GM12875 (cell line): Measurements from ENCODE around the gene LIMS2.

Experiments
- H3K4me3 ChIP-seq: one replicate; pipeline ENCODE4 v1.5.1; 2011; ENCODE audit warnings: low read depth, low read length, control low read depth
- TF ChIP-seq, protein P1 (sequence below): IDR thresholded peaks from 2 replicates; pipeline ENCODE4 v1.5.1; 2011; ENCODE audit warnings: low read depth, mild to moderate bottlenecking, control low read depth, inconsistent platforms, low read length, moderate library complexity, borderline replicate concordance; ENCODE audit not compliant: insufficient read depth

LIMS2 gene

DNA sequence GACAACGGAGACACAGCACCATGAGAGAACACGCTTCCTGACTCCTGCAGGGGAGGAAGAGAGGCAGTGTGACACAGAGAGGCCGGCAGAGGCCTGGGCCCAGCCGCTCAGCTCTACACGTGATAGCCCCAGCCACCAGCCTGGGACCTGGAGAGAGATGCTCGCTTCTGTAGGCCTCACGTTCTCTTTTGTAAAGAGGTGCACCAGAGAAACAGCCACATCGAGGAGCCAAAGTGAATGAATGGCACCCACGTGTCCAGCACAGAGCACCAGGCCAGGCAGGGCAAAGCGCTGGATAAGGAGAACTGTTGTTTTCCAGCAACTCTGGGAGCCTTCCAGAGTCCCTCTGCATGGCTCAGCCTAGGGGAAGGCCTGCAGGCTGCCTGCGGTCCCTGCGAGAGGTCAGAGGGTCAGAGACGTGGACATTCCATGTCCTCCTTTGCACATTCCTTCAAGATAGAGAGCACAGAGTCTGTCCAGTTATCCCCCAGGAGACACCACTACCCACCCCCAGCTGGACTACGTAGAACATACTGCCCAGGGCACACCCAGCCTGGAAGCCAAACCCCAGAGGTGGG, 14.2 kb downstream of the LIMS2 start:
- H3K4me3 ChIP-seq, result no peak overlapping the region
- TF ChIP-seq, protein P1, sequence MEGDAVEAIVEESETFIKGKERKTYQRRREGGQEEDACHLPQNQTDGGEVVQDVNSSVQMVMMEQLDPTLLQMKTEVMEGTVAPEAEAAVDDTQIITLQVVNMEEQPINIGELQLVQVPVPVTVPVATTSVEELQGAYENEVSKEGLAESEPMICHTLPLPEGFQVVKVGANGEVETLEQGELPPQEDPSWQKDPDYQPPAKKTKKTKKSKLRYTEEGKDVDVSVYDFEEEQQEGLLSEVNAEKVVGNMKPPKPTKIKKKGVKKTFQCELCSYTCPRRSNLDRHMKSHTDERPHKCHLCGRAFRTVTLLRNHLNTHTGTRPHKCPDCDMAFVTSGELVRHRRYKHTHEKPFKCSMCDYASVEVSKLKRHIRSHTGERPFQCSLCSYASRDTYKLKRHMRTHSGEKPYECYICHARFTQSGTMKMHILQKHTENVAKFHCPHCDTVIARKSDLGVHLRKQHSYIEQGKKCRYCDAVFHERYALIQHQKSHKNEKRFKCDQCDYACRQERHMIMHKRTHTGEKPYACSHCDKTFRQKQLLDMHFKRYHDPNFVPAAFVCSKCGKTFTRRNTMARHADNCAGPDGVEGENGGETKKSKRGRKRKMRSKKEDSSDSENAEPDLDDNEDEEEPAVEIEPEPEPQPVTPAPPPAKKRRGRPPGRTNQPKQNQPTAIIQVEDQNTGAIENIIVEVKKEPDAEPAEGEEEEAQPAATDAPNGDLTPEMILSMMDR, result no peak

DNA sequence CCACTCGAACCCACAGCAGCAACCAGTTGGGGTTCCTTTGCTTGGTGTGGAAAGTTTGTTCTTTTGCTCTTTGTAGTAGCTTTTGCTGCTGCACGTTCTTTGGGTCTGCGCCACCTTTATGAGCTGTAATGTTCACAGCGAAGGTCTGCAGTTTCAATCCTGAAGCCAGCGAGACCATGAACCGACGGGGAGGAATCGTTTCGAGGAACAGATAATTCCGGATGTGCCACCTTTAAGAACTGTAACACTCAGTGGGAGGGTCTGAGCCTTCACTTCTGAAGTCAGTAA, 15.1 kb downstream of the LIMS2 start:
- TF ChIP-seq, protein P1, result no peak
- H3K4me3 ChIP-seq, result no peak overlapping the region

DNA sequence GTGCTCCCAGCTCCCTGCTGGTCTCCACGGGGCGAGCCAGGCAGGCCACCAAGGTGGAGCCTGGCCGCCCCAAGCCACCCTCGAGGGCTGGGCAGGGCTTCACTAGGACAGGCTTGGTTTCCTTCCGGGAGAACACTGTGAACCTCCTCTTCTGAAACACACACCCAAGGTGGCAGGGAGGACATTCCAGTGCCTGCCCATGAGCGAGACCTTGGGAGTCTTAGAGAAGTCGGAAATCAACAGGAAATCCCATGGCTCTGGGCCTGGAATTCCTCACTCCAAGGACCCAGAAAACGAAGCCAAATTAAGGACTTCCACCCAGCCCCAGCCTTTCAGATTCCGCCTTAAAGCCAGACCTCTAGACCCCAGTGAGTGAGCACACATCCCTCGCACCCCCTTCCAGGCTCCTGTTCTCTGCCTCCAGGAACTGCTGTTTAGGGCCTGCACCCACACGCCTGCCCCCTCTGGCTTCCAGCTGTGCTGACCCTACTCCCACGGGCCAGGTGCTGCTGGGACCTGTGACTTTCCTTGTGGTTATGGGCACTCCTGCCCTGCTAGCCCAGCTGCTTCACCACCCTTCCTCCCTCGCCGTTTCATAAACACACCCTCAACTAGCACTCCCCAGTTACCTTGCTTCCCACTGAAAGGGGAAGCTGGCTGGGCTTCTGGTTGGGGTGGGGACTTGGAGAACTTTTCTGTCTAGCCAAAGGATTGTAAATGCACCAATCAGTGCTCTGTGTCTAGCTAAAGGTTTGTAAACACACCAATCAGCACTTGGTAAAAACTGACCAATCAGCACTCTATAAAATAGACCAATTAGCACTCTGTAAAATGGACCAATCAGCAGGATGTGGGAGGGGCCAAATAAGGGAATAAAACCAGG, 15.7 kb downstream of the LIMS2 start:
- H3K4me3 ChIP-seq, result no peak overlapping the region
- TF ChIP-seq, protein P1, result no peak

DNA sequence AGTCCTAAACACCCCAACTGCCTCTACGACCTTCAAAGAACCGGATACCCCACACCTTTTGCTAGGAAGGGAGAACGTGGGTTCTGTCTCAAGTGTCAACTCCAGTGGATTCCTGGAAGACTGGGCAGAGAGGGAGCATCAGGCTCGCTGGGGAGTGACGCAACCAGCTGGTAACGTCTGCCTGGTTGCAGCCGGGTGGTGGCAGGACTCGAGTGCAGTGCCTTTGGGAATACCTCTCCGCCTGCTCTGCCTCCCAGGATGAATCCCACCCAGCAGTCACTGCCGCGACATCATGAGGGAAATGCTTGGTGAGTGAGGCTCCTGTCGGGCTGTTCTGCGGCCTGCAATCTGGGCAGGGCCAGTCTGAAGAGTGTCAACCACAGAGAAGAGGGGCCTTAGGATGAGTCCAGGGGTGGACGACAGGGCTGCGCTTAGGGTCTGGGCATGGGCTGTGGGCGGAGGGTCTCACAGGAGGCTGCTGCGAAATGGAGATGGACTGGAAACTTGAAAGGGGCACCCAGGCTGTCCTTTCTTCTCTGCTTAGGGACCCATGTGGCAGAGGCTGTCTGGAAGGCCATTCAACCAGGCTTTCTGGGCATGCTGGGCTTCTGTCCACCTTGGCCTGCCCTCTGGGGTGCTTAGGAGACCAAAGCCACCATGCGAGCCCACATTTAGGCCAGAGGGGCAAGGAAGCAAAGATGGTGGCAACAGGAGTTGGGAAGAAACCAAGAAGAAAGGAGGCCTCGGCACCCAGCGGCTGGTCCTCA, 16.5 kb downstream of the LIMS2 start:
- TF ChIP-seq, protein P1, result no peak
- H3K4me3 ChIP-seq, result no peak overlapping the region

DNA sequence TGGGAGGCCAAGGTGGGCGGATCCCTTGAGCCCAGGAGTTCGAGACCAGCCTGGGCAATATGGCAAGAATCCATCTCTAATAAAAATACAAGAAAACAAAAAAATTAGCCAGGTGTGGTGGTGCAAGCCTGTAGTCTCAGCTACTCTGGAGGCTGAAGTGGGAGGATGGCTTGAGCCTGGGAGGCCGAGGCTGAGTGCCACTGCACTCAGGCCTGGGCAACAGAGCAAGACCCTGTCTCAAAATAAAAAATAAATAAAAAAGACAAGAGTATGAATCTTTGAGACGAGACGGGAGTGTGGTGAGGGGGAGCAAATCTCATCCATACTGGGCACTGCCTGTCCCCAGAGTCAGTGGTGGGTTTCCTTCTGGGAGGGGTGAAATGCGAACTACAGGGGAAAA, 17.2 kb downstream of the LIMS2 start:
- H3K4me3 ChIP-seq, result no peak overlapping the region
- TF ChIP-seq, protein P1, result no peak

DNA sequence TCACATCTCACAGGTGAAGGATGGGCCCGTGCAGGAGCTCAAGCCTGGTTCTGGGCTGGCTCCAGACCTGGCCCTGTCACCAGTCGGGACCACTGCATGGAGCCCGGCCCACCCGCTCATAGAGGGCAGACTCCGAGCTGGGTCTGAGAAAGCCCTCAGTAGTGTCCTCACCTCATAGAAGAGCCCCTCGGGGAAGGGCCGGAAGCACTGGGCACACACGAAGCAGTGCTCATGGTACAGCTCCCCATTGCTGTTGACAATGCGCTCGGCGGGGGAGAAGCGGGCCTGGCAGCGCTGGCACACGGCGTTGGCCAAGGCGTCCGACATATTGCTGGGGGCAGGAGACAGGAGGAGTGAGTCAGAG, 18.1 kb downstream of the LIMS2 start:
- TF ChIP-seq, protein P1, result no peak
- no peak overlapping the region for H3K4me3 ChIP-seq

DNA sequence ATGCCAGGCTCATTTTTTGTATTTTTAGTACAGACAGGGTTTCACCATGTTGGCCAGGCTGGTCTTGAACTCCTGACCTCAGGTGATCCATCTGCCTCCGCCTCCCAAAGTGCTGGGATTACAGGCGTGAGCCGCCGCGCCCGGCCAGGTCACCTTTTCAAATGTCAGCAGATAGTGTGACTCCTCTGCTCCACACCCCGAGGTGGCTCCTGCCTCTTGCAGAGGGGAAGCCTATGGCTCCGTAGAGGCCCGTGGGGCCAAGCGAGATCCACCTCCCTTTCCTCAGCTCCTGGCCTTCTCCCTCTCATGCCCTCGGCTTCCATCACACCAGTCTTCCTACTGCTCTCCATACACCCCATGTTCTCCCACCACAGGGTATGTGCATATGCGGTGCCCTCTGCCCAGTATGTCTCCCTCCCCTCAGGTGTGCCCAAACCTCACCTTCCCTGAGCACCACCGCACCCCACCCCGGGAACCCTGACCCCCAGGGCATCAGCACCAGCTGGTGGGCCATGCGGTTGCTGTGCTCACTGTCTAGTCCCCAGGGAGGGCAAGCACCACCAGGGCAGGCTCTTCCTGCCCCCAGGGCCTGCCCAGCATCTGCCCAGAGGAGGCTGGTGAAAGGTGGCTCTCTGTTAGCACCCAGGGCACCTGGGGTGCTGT, 18.6 kb downstream of the LIMS2 start:
- H3K4me3 ChIP-seq, result no peak overlapping the region

More for the DNA sequence above, 18.6 kb downstream of the LIMS2 start:
- TF ChIP-seq, protein P1, result no peak
